Caco-2 (cell line): ENCODE results near the gene FGG. TPM values are rescaled to one million over a fixed set of nuclear protein-coding genes. Genes with fewer than 3 reads are reported as not detected.

Experiments
- Bru-seq: library from RNA; stranded (reverse); fragments of 400-500 nt; gene quantifications from one replicate; lab custom pipeline; 2021; lab: Mats Ljungman, UMichigan
- BruChase-seq, 2 experiments: library from RNA; stranded (reverse); fragments of 400-500 nt; gene quantifications; one replicate each; lab custom pipeline; 2021; lab: Mats Ljungman, UMichigan
- BruUV-seq: library from RNA; stranded (reverse); fragments of 400-500 nt; replicated peaks from 2 replicates; lab custom pipeline; 2021; lab: Mats Ljungman, UMichigan
- CTCF ChIA-PET: fragments of 300-600 bp; sonication (Branson Sonifier 250); formaldehyde crosslinking; loops from one replicate; lab custom pipeline; 2022; ENCODE audit warnings: antibody characterized with exemption; lab: Charles Lee
- POLR2A ChIA-PET: fragments of 300-600 bp; sonication (Branson Sonifier 250); formaldehyde crosslinking; loops from one replicate; lab custom pipeline; 2022; ENCODE audit warnings: antibody characterized with exemption; lab: Charles Lee
- DNase-seq, 2 experiments: peaks; one replicate each; pipeline versions ENCODE4 v3.0.0 to v3.0.0-alpha.2; 2020 to 2022
- H3K27me3 ChIP-seq: replicated peaks from 2 replicates; pipeline ENCODE4 v1.6.0; 2011; ENCODE audit warnings: low read length; ENCODE audit not compliant: control insufficient read depth, insufficient read depth
- H3K36me3 ChIP-seq: 2 replicates; pipeline ENCODE4 v1.5.1; 2011; ENCODE audit warnings: low read length; ENCODE audit not compliant: control insufficient read depth, insufficient read depth
- H3K4me1 ChIP-seq: fragments of 250-450 bp; sonication (Bioruptor Pico); 2 replicates; pipeline ENCODE4 v1.5.1; 2020; ENCODE audit warnings: mild to moderate bottlenecking
- H3K4me3 ChIP-seq: 2 replicates; pipeline ENCODE4 v1.5.1; 2011; ENCODE audit warnings: low read depth, mild to moderate bottlenecking, control low read depth, low read length
- H3K9me3 ChIP-seq: fragments of 250-450 bp; sonication (Bioruptor Pico); 2 replicates; pipeline ENCODE4 v1.5.1; 2020; ENCODE audit warnings: mild to moderate bottlenecking, moderate library complexity
- H3K27ac Mint-ChIP-seq: one replicate; pipeline ENCODE4 v1.8.0; 2022; ENCODE audit warnings: mixed read lengths; ENCODE audit not compliant: unreplicated experiment
- H3K27me3 Mint-ChIP-seq: one replicate; pipeline ENCODE4 v1.8.0; 2022; ENCODE audit warnings: mixed read lengths; ENCODE audit not compliant: insufficient read depth, unreplicated experiment
- H3K36me3 Mint-ChIP-seq: one replicate; pipeline ENCODE4 v1.8.0; 2022; ENCODE audit warnings: mild to moderate bottlenecking, mixed read lengths; ENCODE audit not compliant: insufficient read depth, unreplicated experiment
- H3K4me1 Mint-ChIP-seq: one replicate; pipeline ENCODE4 v1.8.0; 2022; ENCODE audit warnings: low read depth, mixed read lengths; ENCODE audit not compliant: unreplicated experiment
- H3K4me3 Mint-ChIP-seq: one replicate; pipeline ENCODE4 v1.8.0; 2022; ENCODE audit warnings: mild to moderate bottlenecking, moderate library complexity, mixed read lengths; ENCODE audit not compliant: unreplicated experiment
- H3K9me3 Mint-ChIP-seq: one replicate; pipeline ENCODE4 v1.8.0; 2022; ENCODE audit warnings: mixed read lengths; ENCODE audit not compliant: unreplicated experiment
- intact Hi-C: fragments of 100-400 bp; cut with micrococcal nuclease; formaldehyde crosslinking; loops from one replicate; pipeline ENCODE4 v1.10.0; 2022; ENCODE audit not compliant: unreplicated experiment
- long read RNA-seq: library from polyadenylated mRNA; stranded (forward); transcript quantifications from one replicate; pipeline ENCODE4 v2.0.0, GENCODE V29; 2022
- total RNA-seq: library from RNA; stranded (reverse); gene quantifications from 2 replicates; pipeline ENCODE4 v1.2.3, GENCODE V29; 2022
- TF ChIP-seq, protein P1 (sequence below), 2 experiments: fragments of 200-600 bp in 1 of 2; IDR thresholded peaks; 1 replicate in 1 of 2; 2 replicates in 1 of 2; pipeline versions ENCODE4 v1.5.1 to v1.8.0; 2011 to 2022; ENCODE audit warnings: antibody characterized with exemption in 1 of 2, control low read depth in 1 of 2, inconsistent platforms in 1 of 2, low read depth in 1 of 2, low read length in 1 of 2, mild to moderate bottlenecking in 1 of 2, moderate library complexity in 1 of 2; ENCODE audit not compliant: insufficient read depth in 1 of 2, severe bottlenecking in 1 of 2, unreplicated experiment in 1 of 2

The FGG gene
- total RNA-seq (121 and 146 TPM in 2 replicates), Bru-seq, nascent RNA (percentile 88 among the genes with signal in this experiment), BruChase-seq, experiment 1, labeled RNA remaining after a 2-hour chase (percentile 90 among the genes with signal in this experiment), BruChase-seq, experiment 2, labeled RNA remaining after a 6-hour chase (percentile 97 among the genes with signal in this experiment)
- long read RNA-seq, transcript FGG-201 (9 exons, 1,659 nt) = minor isoform, 106 of 768 reads
- long read RNA-seq, transcript FGG-203 (10 exons, 1,760 nt) = major isoform, 580 of 768 reads
- long read RNA-seq, partial matches to known transcripts = 37 of 768 reads
- long read RNA-seq, other reads (novel, unspliced or antisense) = 44 of 768 reads

GRCh38 chr4:154612472-154613414 is at the start of gene FGG:
Gene FGG (minus strand): TSS chr4:154612656. CDS start chr4:154612609, 47 bp downstream.
- Histone ChIP-seq H3K4me1 (peaks cover 38% of the 10 kb centered on the region), H3K36me3 (no peaks in the 10 kb centered on the region), H3K4me3 (peak within 1 kb of the TSS; percentile 49), H3K9me3 (no peaks in the 10 kb centered on the region), H3K27me3 (no peaks in the 10 kb centered on the region)
- peak; percentile 54 to 56 for DNase-seq
- BruUV-seq = no TSS peak
- H3K4me1 Mint-ChIP-seq = peaks cover 15% of the 10 kb centered on the region
- TF ChIP-seq, protein P1, sequence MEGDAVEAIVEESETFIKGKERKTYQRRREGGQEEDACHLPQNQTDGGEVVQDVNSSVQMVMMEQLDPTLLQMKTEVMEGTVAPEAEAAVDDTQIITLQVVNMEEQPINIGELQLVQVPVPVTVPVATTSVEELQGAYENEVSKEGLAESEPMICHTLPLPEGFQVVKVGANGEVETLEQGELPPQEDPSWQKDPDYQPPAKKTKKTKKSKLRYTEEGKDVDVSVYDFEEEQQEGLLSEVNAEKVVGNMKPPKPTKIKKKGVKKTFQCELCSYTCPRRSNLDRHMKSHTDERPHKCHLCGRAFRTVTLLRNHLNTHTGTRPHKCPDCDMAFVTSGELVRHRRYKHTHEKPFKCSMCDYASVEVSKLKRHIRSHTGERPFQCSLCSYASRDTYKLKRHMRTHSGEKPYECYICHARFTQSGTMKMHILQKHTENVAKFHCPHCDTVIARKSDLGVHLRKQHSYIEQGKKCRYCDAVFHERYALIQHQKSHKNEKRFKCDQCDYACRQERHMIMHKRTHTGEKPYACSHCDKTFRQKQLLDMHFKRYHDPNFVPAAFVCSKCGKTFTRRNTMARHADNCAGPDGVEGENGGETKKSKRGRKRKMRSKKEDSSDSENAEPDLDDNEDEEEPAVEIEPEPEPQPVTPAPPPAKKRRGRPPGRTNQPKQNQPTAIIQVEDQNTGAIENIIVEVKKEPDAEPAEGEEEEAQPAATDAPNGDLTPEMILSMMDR (IDR thresholded peaks at IDR 0.05; ENCODE audit: insufficient read depth in 1 of 2, low read depth in 1 of 2, low read length in 1 of 2, severe bottlenecking in 1 of 2, unreplicated experiment in 1 of 2) = no peak
- peaks cover 5% of the 10 kb centered on the region for H3K36me3 Mint-ChIP-seq
- intact Hi-C loops = no loop called here
- ChIA-PET CTCF (interaction anchor here (1.1 to 1.5 kb wide), 3 partner anchors 12 to 63 kb away, joined by 4 to 17 read pairs (median 5); partner anchors contain the start of gene PLRG1), POLR2A (interaction anchor here (1.1 to 1.3 kb wide), 2 partner anchors 53 to 63 kb away, joined by 4 read pairs; partner anchors contain the start of gene PLRG1)
- H3K27me3 Mint-ChIP-seq = no peaks in the 10 kb centered on the region
- peak within 1 kb of the TSS; percentile 65 for H3K4me3 Mint-ChIP-seq
- H3K9me3 Mint-ChIP-seq = no peaks in the 10 kb centered on the region
- H3K27ac Mint-ChIP-seq = peak within 1 kb of the TSS; percentile 66

- intact Hi-C loops = no loop called here
- DNase-seq = peak; percentile 16 to 42
- CTCF ChIA-PET = no interaction called here
- no TSS peak for BruUV-seq
- TF ChIP-seq, protein P1 (IDR thresholded peaks at IDR 0.05; ENCODE audit: insufficient read depth in 1 of 2, low read depth in 1 of 2, low read length in 1 of 2, severe bottlenecking in 1 of 2, unreplicated experiment in 1 of 2) = no peak
- Histone ChIP-seq H3K4me1 (peaks cover 9% of the 10 kb centered on the region; the same call in 1 of the 2 replicates), H3K27me3 (no peaks in the 10 kb centered on the region), H3K9me3 (no peaks in the 10 kb centered on the region; the same call in 1 of the 2 replicates), H3K4me3 (no peak overlapping the region), H3K36me3 (no peaks in the 10 kb centered on the region)
- Mint-ChIP-seq H3K4me3 (no peak overlapping the region), H3K27ac (no peak overlapping the region), H3K4me1 (no peaks in the 10 kb centered on the region), H3K36me3 (no peaks in the 10 kb centered on the region), H3K27me3 (peaks cover 5% of the 10 kb centered on the region), H3K9me3 (no peaks in the 10 kb centered on the region)
- POLR2A ChIA-PET = no interaction called here
Observed at GRCh38 chr4:154660052-154660451, 47.6 kb upstream of the FGG start.
